SK-N-SH treated with all-trans-retinoic acid at 6 μM for 48 hours (cell line): ENCODE data around the gene STAMBPL1.

Experiments used
- ATAC-seq: fragments of 200-7000 bp; cut with Tn5 transposase; 3 replicates; pipeline ENCODE4 v1.9.1; 2020; ENCODE audit warnings: mild to moderate bottlenecking, moderate library complexity
- ARNTL ChIP-seq: fragments of 450-650 bp; formaldehyde crosslinking; IDR thresholded peaks from 2 replicates; pipeline ENCODE4 v1.5.0; 2020; ENCODE audit warnings: low read depth, mild to moderate bottlenecking, moderate library complexity, borderline replicate concordance
- BACH2 ChIP-seq: fragments of 250-450 bp; sonication (Bioruptor Pico); IDR thresholded peaks from 2 replicates; pipeline ENCODE4 v1.9.0; 2021; ENCODE audit warnings: mild to moderate bottlenecking, borderline replicate concordance
- CSDC2 ChIP-seq: fragments of 250-450 bp; sonication (Bioruptor Pico); IDR thresholded peaks from 2 replicates; pipeline ENCODE4 v1.5.0; 2020; ENCODE audit warnings: mild to moderate bottlenecking, moderate library complexity
- ESRRG ChIP-seq: fragments of 250-450 bp; sonication (Bioruptor Pico); IDR thresholded peaks from 2 replicates; pipeline ENCODE4 v1.6.1; 2021; ENCODE audit warnings: mild to moderate bottlenecking
- GLIS3 ChIP-seq: fragments of 250-450 bp; sonication (Bioruptor Pico); IDR thresholded peaks from 2 replicates; pipeline ENCODE4 v1.5.0; 2020; ENCODE audit warnings: mild to moderate bottlenecking, moderate library complexity
- ISL1 ChIP-seq: fragments of 250-450 bp; sonication (Bioruptor Pico); IDR thresholded peaks from 2 replicates; pipeline ENCODE4 v2.1.2; 2022; ENCODE audit warnings: mild to moderate bottlenecking, moderate library complexity
- OSR1 ChIP-seq: fragments of 250-450 bp; sonication (Bioruptor Pico); IDR thresholded peaks from 2 replicates; pipeline ENCODE4 v1.8.0; 2022; ENCODE audit warnings: moderate library complexity, mild to moderate bottlenecking, inconsistent platforms
- PPARA ChIP-seq: fragments of 250-450 bp; sonication (Bioruptor Pico); IDR thresholded peaks from 2 replicates; pipeline ENCODE4 v1.5.0; 2020; ENCODE audit warnings: mild to moderate bottlenecking, borderline replicate concordance
- RARB ChIP-seq: fragments of 250-450 bp; sonication (Bioruptor Pico); IDR thresholded peaks from 2 replicates; pipeline ENCODE4 v1.8.0; 2021; ENCODE audit warnings: mild to moderate bottlenecking, moderate library complexity
- SNAI2 ChIP-seq: fragments of 250-450 bp; sonication (Bioruptor Pico); IDR thresholded peaks from 2 replicates; pipeline ENCODE4 v1.5.0; 2020; ENCODE audit warnings: mild to moderate bottlenecking, moderate library complexity
- TCF4 ChIP-seq: fragments of 250-450 bp; sonication (Bioruptor Pico); IDR thresholded peaks from 2 replicates; pipeline ENCODE4 v1.8.0; 2021; ENCODE audit warnings: mild to moderate bottlenecking, moderate library complexity, borderline replicate concordance
- TOX ChIP-seq: fragments of 250-450 bp; sonication (Bioruptor Pico); IDR thresholded peaks from 2 replicates; pipeline ENCODE4 v1.8.0; 2021; ENCODE audit warnings: mild to moderate bottlenecking, moderate library complexity, borderline replicate concordance
- ZC3H10 ChIP-seq: fragments of 250-450 bp; sonication (Bioruptor Pico); IDR thresholded peaks from 2 replicates; pipeline ENCODE4 v1.5.1; 2021; ENCODE audit warnings: mild to moderate bottlenecking, moderate library complexity
- ZFP3 ChIP-seq: fragments of 250-450 bp; sonication (Bioruptor Pico); IDR thresholded peaks from 2 replicates; pipeline ENCODE4 v1.5.0; 2020; ENCODE audit warnings: mild to moderate bottlenecking, moderate library complexity
- ZFP30 ChIP-seq: fragments of 450-650 bp; formaldehyde crosslinking; IDR thresholded peaks from 2 replicates; pipeline ENCODE4 v1.5.0; 2022; ENCODE audit warnings: mild to moderate bottlenecking, moderate library complexity
- ZNF565 ChIP-seq: fragments of 450-650 bp; formaldehyde crosslinking; conservative IDR thresholded peaks from 2 replicates; pipeline ENCODE4 v1.5.0; 2020; ENCODE audit warnings: low read depth, mild to moderate bottlenecking, moderate library complexity
- ZNF70 ChIP-seq: fragments of 450-650 bp; formaldehyde crosslinking; IDR thresholded peaks from 2 replicates; pipeline ENCODE4 v1.5.0; 2020; ENCODE audit warnings: mild to moderate bottlenecking, moderate library complexity
- ZNF8 ChIP-seq: fragments of 450-650 bp; formaldehyde crosslinking; IDR thresholded peaks from 2 replicates; pipeline ENCODE4 v1.5.0; 2020; ENCODE audit warnings: mild to moderate bottlenecking, moderate library complexity
- TF ChIP-seq, protein P1 (sequence below): fragments of 250-450 bp; sonication (Bioruptor Pico); IDR thresholded peaks from 2 replicates; pipeline ENCODE4 v1.8.0; 2021; ENCODE audit warnings: low read depth, mild to moderate bottlenecking, moderate library complexity, borderline replicate concordance
- TF ChIP-seq, protein P2 (sequence below): fragments of 250-450 bp; sonication (Bioruptor Pico); IDR thresholded peaks from 2 replicates; pipeline ENCODE4 v1.5.1; 2021; ENCODE audit warnings: mild to moderate bottlenecking, moderate library complexity
- TF ChIP-seq, protein P3 (sequence below): fragments of 250-450 bp; sonication (Bioruptor Pico); IDR thresholded peaks from 2 replicates; pipeline ENCODE4 v1.5.0; 2020; ENCODE audit warnings: mild to moderate bottlenecking, moderate library complexity
- TF ChIP-seq, protein P4 (sequence below): fragments of 250-450 bp; sonication (Bioruptor Pico); IDR thresholded peaks from 2 replicates; pipeline ENCODE4 v1.5.1; 2020; ENCODE audit warnings: low read depth, mild to moderate bottlenecking, moderate library complexity
- TF ChIP-seq, protein P5 (sequence below): fragments of 250-450 bp; sonication (Bioruptor Pico); IDR thresholded peaks from 2 replicates; pipeline ENCODE4 v1.8.0; 2020; ENCODE audit warnings: mild to moderate bottlenecking, moderate library complexity, borderline replicate concordance

The STAMBPL1 gene

DNA sequence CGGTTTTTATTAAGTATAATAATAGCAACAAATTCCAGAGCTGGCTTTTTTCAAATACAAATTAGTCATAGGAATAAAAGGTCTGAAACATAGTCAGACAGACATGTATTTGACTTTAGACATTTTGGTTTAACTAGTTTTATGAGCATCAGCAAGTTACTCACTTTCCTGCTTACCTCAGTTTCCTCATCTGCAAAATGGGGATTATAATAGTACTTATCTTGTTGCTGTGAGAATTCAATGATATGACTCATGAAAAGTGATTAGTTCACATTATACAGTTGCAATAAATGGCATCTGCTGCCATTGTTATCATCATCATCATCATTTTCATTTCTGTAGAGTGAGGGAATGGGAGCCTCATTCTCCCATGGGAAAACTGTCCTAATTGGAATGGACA, 39.0 kb downstream of the STAMBPL1 start:
- ATAC-seq: peak; percentile 8; the same call in 1 of the 3 replicates
- TF ChIP-seq, protein P1, sequence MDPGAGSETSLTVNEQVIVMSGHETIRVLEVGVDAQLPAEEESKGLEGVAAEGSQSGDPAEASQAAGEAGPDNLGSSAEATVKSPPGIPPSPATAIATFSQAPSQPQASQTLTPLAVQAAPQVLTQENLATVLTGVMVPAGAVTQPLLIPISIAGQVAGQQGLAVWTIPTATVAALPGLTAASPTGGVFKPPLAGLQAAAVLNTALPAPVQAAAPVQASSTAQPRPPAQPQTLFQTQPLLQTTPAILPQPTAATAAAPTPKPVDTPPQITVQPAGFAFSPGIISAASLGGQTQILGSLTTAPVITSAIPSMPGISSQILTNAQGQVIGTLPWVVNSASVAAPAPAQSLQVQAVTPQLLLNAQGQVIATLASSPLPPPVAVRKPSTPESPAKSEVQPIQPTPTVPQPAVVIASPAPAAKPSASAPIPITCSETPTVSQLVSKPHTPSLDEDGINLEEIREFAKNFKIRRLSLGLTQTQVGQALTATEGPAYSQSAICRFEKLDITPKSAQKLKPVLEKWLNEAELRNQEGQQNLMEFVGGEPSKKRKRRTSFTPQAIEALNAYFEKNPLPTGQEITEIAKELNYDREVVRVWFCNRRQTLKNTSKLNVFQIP: peak; percentile 57; the same call in 1 of the 2 replicates
- TF ChIP-seq, protein P2, sequence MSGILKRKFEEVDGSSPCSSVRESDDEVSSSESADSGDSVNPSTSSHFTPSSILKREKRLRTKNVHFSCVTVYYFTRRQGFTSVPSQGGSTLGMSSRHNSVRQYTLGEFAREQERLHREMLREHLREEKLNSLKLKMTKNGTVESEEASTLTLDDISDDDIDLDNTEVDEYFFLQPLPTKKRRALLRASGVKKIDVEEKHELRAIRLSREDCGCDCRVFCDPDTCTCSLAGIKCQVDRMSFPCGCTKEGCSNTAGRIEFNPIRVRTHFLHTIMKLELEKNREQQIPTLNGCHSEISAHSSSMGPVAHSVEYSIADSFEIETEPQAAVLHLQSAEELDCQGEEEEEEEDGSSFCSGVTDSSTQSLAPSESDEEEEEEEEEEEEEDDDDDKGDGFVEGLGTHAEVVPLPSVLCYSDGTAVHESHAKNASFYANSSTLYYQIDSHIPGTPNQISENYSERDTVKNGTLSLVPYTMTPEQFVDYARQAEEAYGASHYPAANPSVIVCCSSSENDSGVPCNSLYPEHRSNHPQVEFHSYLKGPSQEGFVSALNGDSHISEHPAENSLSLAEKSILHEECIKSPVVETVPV (CRISPR knock-in tag): no peak
- TF ChIP-seq, all 23 proteins: peak for 1

DNA sequence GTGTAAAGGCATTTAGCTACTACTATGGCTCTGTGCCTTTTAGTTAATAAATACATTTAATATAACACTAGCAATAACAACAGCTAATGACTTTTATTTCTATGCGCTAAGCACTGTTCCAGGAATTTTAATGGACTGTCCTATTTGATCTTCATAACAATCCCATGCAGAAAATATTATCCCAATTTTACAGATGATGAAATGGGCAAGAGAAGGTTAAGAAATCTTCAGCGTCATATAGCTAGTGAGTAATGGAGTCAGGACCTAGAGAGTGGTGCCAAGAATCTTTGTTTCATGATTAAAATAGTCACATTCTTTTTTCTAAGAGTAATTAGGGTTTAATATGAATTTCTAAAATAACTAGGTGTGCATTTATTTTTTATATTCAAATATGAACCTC, 40.2 kb downstream of the STAMBPL1 start:
- ATAC-seq: peak; percentile 48
- peak; percentile 81; the same call in 1 of the 2 replicates for TF ChIP-seq TOX (CRISPR knock-in tag)
- no peak for TF ChIP-seq CSDC2 (CRISPR knock-in tag)
- TF ChIP-seq, protein P3, sequence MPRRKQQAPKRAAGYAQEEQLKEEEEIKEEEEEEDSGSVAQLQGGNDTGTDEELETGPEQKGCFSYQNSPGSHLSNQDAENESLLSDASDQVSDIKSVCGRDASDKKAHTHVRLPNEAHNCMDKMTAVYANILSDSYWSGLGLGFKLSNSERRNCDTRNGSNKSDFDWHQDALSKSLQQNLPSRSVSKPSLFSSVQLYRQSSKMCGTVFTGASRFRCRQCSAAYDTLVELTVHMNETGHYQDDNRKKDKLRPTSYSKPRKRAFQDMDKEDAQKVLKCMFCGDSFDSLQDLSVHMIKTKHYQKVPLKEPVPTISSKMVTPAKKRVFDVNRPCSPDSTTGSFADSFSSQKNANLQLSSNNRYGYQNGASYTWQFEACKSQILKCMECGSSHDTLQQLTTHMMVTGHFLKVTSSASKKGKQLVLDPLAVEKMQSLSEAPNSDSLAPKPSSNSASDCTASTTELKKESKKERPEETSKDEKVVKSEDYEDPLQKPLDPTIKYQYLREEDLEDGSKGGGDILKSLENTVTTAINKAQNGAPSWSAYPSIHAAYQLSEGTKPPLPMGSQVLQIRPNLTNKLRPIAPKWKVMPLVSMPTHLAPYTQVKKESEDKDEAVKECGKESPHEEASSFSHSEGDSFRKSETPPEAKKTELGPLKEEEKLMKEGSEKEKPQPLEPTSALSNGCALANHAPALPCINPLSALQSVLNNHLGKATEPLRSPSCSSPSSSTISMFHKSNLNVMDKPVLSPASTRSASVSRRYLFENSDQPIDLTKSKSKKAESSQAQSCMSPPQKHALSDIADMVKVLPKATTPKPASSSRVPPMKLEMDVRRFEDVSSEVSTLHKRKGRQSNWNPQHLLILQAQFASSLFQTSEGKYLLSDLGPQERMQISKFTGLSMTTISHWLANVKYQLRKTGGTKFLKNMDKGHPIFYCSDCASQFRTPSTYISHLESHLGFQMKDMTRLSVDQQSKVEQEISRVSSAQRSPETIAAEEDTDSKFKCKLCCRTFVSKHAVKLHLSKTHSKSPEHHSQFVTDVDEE: no peak
- peak; percentile 83 for TF ChIP-seq ISL1 (CRISPR knock-in tag)
- TF ChIP-seq RARB: no peak
- no peak for TF ChIP-seq GLIS3 (CRISPR knock-in tag)
- TF ChIP-seq TCF4: no peak
- TF ChIP-seq, protein P4, sequence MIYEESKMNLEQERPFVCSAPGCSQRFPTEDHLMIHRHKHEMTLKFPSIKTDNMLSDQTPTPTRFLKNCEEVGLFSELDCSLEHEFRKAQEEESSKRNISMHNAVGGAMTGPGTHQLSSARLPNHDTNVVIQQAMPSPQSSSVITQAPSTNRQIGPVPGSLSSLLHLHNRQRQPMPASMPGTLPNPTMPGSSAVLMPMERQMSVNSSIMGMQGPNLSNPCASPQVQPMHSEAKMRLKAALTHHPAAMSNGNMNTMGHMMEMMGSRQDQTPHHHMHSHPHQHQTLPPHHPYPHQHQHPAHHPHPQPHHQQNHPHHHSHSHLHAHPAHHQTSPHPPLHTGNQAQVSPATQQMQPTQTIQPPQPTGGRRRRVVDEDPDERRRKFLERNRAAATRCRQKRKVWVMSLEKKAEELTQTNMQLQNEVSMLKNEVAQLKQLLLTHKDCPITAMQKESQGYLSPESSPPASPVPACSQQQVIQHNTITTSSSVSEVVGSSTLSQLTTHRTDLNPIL (CRISPR knock-in tag): no peak
- TF ChIP-seq ZC3H10 (CRISPR knock-in tag): peak; percentile 71; the same call in 1 of the 2 replicates
- TF ChIP-seq ZNF70 (CRISPR knock-in tag): no peak
- TF ChIP-seq, protein P2 (CRISPR knock-in tag): no peak
- TF ChIP-seq ARNTL: no peak
- TF ChIP-seq SNAI2 (CRISPR knock-in tag): no peak
- TF ChIP-seq ZFP3 (CRISPR knock-in tag): no peak
- TF ChIP-seq ZNF565 (CRISPR knock-in tag): no peak
- no peak for TF ChIP-seq BACH2 (CRISPR knock-in tag)
- TF ChIP-seq, protein P5, sequence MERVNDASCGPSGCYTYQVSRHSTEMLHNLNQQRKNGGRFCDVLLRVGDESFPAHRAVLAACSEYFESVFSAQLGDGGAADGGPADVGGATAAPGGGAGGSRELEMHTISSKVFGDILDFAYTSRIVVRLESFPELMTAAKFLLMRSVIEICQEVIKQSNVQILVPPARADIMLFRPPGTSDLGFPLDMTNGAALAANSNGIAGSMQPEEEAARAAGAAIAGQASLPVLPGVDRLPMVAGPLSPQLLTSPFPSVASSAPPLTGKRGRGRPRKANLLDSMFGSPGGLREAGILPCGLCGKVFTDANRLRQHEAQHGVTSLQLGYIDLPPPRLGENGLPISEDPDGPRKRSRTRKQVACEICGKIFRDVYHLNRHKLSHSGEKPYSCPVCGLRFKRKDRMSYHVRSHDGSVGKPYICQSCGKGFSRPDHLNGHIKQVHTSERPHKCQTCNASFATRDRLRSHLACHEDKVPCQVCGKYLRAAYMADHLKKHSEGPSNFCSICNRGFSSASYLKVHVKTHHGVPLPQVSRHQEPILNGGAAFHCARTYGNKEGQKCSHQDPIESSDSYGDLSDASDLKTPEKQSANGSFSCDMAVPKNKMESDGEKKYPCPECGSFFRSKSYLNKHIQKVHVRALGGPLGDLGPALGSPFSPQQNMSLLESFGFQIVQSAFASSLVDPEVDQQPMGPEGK (CRISPR knock-in tag): no peak
- no peak for TF ChIP-seq PPARA
- TF ChIP-seq OSR1 (CRISPR knock-in tag): no peak
- no peak for TF ChIP-seq ZNF8 (CRISPR knock-in tag)
- no peak for TF ChIP-seq ESRRG (CRISPR knock-in tag)
- no peak for TF ChIP-seq ZFP30 (CRISPR knock-in tag)
- TF ChIP-seq, protein P1: no peak
